Measurements from ENCODE around the gene SOD3.

Gene SOD3

DNA sequence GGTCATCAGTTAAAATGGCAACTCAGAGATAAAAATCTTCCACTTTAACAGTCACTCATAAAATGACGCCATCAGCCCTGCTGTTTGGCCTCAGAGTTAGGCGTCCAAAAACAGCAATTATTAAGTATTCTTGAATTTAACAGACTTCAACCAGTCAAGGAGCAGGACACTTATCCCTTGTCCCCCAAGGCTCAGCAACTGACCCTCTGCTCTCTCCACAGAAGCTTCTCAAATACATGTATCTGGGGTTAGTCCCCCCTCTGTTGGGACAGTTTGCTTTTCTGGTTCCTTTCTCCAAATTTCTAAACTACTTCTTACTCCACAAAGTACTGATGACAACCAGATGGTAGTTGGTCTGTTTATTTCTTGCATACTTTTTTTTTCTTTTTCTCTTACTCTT, 54.4 kb downstream of the SOD3 start:
- TF ChIP-seq FOXP2 (optimal IDR thresholded peaks at IDR 0.05; ENCODE audit: borderline replicate concordance, extremely low read depth, extremely low read length, insufficient read depth) (no peak), TAF1 (IDR thresholded peaks at IDR 0.05; ENCODE audit: borderline replicate concordance, insufficient read depth, low read length) (no peak), SIN3A (IDR thresholded peaks at IDR 0.05; ENCODE audit: borderline replicate concordance, insufficient read depth, low read length) (no peak), POLR2AphosphoS5 (IDR thresholded peaks at IDR 0.05; ENCODE audit: low read depth, low read length) (no peak)
- TF ChIP-seq, protein P1, sequence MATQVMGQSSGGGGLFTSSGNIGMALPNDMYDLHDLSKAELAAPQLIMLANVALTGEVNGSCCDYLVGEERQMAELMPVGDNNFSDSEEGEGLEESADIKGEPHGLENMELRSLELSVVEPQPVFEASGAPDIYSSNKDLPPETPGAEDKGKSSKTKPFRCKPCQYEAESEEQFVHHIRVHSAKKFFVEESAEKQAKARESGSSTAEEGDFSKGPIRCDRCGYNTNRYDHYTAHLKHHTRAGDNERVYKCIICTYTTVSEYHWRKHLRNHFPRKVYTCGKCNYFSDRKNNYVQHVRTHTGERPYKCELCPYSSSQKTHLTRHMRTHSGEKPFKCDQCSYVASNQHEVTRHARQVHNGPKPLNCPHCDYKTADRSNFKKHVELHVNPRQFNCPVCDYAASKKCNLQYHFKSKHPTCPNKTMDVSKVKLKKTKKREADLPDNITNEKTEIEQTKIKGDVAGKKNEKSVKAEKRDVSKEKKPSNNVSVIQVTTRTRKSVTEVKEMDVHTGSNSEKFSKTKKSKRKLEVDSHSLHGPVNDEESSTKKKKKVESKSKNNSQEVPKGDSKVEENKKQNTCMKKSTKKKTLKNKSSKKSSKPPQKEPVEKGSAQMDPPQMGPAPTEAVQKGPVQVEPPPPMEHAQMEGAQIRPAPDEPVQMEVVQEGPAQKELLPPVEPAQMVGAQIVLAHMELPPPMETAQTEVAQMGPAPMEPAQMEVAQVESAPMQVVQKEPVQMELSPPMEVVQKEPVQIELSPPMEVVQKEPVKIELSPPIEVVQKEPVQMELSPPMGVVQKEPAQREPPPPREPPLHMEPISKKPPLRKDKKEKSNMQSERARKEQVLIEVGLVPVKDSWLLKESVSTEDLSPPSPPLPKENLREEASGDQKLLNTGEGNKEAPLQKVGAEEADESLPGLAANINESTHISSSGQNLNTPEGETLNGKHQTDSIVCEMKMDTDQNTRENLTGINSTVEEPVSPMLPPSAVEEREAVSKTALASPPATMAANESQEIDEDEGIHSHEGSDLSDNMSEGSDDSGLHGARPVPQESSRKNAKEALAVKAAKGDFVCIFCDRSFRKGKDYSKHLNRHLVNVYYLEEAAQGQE (IDR thresholded peaks at IDR 0.05; ENCODE audit: insufficient read depth in 1 of 2, low read depth in 2 of 2, low read length in 2 of 2), result no peak

All from PFSK-1 (cell line).